Right cardiac atrium (tissue), 5 donors: ENCODE measurements around the gene IL33. TPM values are rescaled to one million over a fixed set of nuclear protein-coding genes. Genes with fewer than 3 reads are reported as not detected.

Experiments used
- ATAC-seq, 2 donors: fragments of 200-7000 bp; cut with Tn5 transposase; one replicate each; pipeline versions ENCODE4 v1.8.0 to v1.9.1; 2020; ENCODE audit warnings: moderate library complexity in 2 of 2, mild to moderate bottlenecking in 1 of 2
- DNase-seq, 3 donors: peaks; one replicate each; pipeline ENCODE4 v3.0.0-alpha.2; 2020
- H3K27ac ChIP-seq: one replicate; pipeline ENCODE4 v1.5.1; 2013; ENCODE audit warnings: mild to moderate bottlenecking, low read length, control low read depth, moderate library complexity
- H3K27me3 ChIP-seq: one replicate; pipeline ENCODE4 v1.6.1; 2013; ENCODE audit not compliant: control insufficient read depth, insufficient read depth
- H3K4me1 ChIP-seq: one replicate; pipeline ENCODE4 v1.6.1; 2013; ENCODE audit warnings: low read length; ENCODE audit not compliant: control insufficient read depth, insufficient read depth
- H3K4me3 ChIP-seq: one replicate; pipeline ENCODE4 v1.5.1; 2013; ENCODE audit warnings: low read length, control low read depth
- H3K9me3 ChIP-seq: one replicate; pipeline ENCODE4 v1.6.1; 2013; ENCODE audit warnings: low read length; ENCODE audit not compliant: control insufficient read depth
- WGBS: extraction: QIAGEN DNeasy Blood & Tissue Kit; methylation state at CpG from one replicate; pipeline ENCODE4 v1.1.7; 2013; 5-methylcytosine and 5-hydroxymethylcytosine counted together
- intact Hi-C, 4 donors: fragments of 100-400 bp; cut with DNase I; formaldehyde crosslinking; loops; one replicate each; pipeline versions ENCODE4 v1.11.0 to v1.14.0; 2022 to 2023
- polyA plus RNA-seq: library from polyadenylated mRNA; stranded (reverse); fragments of 200-250 nt; gene quantifications from one replicate; pipeline ENCODE4 v1.2.3, GENCODE V29; 2013
- total RNA-seq, 4 donors: library from RNA; stranded (reverse); fragmentation: NEBNext Ultra II Directional; extraction: Animal tissue kit (Norgen Biotek cat#: 25700); gene quantifications; one replicate each; pipeline ENCODE4 v1.2.1, GENCODE V29; 2021
- donor health status: healthy with polysubstance abuse.
- donor health status: DM: no; HTN: yes; CAD: no.
- donor health status: DM: no; HTN: no; CAD: no.
- donor health status: DM: no; HTN: yes; CAD: no; lungs with severe emphysema.
- donor health status: DM: yes; HTN: yes; CAD: no.

IL33 gene
- total and polyA plus RNA-seq, 5 donors, result 42.0 to 79.1 (median 50.9) TPM

- ATAC-seq, result peak in 1 of 2 donors; percentile 15
- H3K4me3 ChIP-seq, result peak overlapping the region; percentile 77
- H3K4me1 ChIP-seq, result peaks cover 2% of the 10 kb centered on the region
- H3K27ac ChIP-seq, result peak overlapping the region; percentile 58
- WGBS, result 25% methylated on average over 1 of the region's 1 CpG
- DNase-seq, result no peak
- intact Hi-C loops, result loop anchor here in 1 of 4 donors (10.0 kb wide), 1 partner anchor 58 kb away; no protein-coding TSS in a partner anchor
- no peaks in the 10 kb centered on the region for H3K27me3 ChIP-seq
- H3K9me3 ChIP-seq, result no peaks in the 10 kb centered on the region
Measured at GRCh38 chr9:6216951-6217350, 1.3 kb downstream of the IL33 start.

GRCh38 chr9:6218099-6218502, 2.5 kb downstream of the IL33 start:
- 24% methylated on average over 3 of the region's 3 CpGs for WGBS
- peak; percentile 53 for ATAC-seq
- Histone ChIP-seq H3K4me1 (peaks cover 2% of the 10 kb centered on the region), H3K27ac (peak overlapping the region; percentile 70), H3K9me3 (no peaks in the 10 kb centered on the region), H3K4me3 (peak overlapping the region; percentile 77), H3K27me3 (no peaks in the 10 kb centered on the region)
- DNase-seq, result no peak
- intact Hi-C loops, result loop anchor here in 1 of 4 donors (10.0 kb wide), 1 partner anchor 57 kb away; no protein-coding TSS in a partner anchor

- peak in 1 of 2 donors; percentile 73 for ATAC-seq
- H3K4me1 ChIP-seq, result peaks cover 2% of the 10 kb centered on the region
- intact Hi-C loops, result loop anchor here in 1 of 4 donors (10.0 kb wide), 1 partner anchor 56 kb away; no protein-coding TSS in a partner anchor
- no peaks in the 10 kb centered on the region for H3K9me3 ChIP-seq
- H3K27ac ChIP-seq, result peak overlapping the region; percentile 81
- no peak for DNase-seq
- H3K27me3 ChIP-seq, result no peaks in the 10 kb centered on the region
- H3K4me3 ChIP-seq, result peak overlapping the region; percentile 20
- 53% methylated on average over 4 of the region's 4 CpGs for WGBS
Measured at GRCh38 chr9:6219040-6219439, 3.4 kb downstream of the IL33 start.

- Histone ChIP-seq H3K27me3 (no peaks in the 10 kb centered on the region), H3K4me1 (peaks cover 2% of the 10 kb centered on the region), H3K27ac (no peak overlapping the region), H3K4me3 (peak overlapping the region; percentile 20), H3K9me3 (no peaks in the 10 kb centered on the region)
- WGBS, result 50% methylated on average over 2 of the region's 2 CpGs
- peak in 1 of 2 donors; percentile 30 for ATAC-seq
- intact Hi-C loops, result loop anchor here in 1 of 4 donors (10.0 kb wide), 1 partner anchor 55 kb away; no protein-coding TSS in a partner anchor
- no peak for DNase-seq
Measured at GRCh38 chr9:6219981-6220380, 4.4 kb downstream of the IL33 start.

GRCh38 chr9:6224393-6225154, 9.0 kb downstream of the IL33 start:
- intact Hi-C loops, result no loop called here
- Histone ChIP-seq H3K27ac (no peak overlapping the region), H3K4me3 (no peak overlapping the region), H3K4me1 (peaks cover 7% of the 10 kb centered on the region), H3K9me3 (no peaks in the 10 kb centered on the region), H3K27me3 (no peaks in the 10 kb centered on the region)
- ATAC-seq (peak in 1 of 2 donors; percentile 73), DNase-seq (no peak)
- WGBS, result 81% methylated on average over 1 of the region's 1 CpG

GRCh38 chr9:6226696-6227095, 11.1 kb downstream of the IL33 start:
- no peaks in the 10 kb centered on the region for H3K27me3 ChIP-seq
- H3K4me1 ChIP-seq, result peaks cover 7% of the 10 kb centered on the region
- DNase-seq, result no peak
- peak; percentile 35 to 69 for ATAC-seq
- 13% methylated on average over 1 of the region's 1 CpG for whole genome bisulfite sequencing
- no peak overlapping the region for H3K27ac ChIP-seq
- intact Hi-C loops, result no loop called here
- H3K9me3 ChIP-seq, result no peaks in the 10 kb centered on the region
- H3K4me3 ChIP-seq, result peak overlapping the region; percentile 10

GRCh38 chr9:6229186-6229585, 13.6 kb downstream of the IL33 start:
- no peak for DNase-seq

GRCh38 chr9:6229619-6230018, 14.0 kb downstream of the IL33 start:
- Histone ChIP-seq H3K27me3 (no peaks in the 10 kb centered on the region), H3K4me3 (no peak overlapping the region), H3K9me3 (no peaks in the 10 kb centered on the region), H3K4me1 (peaks cover 10% of the 10 kb centered on the region), H3K27ac (no peak overlapping the region)
- ATAC-seq (peak; percentile 28 to 74), DNase-seq (no peak)
- WGBS, result 26% methylated on average over 1 of the region's 1 CpG
- intact Hi-C loops, result no loop called here

More at GRCh38 chr9:6229186-6229585, 13.6 kb downstream of the IL33 start:
- intact Hi-C loops, result no loop called here
- H3K27ac ChIP-seq, result peak overlapping the region; percentile 62
- H3K9me3 ChIP-seq, result no peaks in the 10 kb centered on the region
- H3K4me3 ChIP-seq, result no peak overlapping the region
- H3K27me3 ChIP-seq, result no peaks in the 10 kb centered on the region
- no peak for ATAC-seq
- WGBS, result 59% methylated on average over 2 of the region's 2 CpGs
- peaks cover 8% of the 10 kb centered on the region for H3K4me1 ChIP-seq

GRCh38 chr9:6230037-6230780, 14.6 kb downstream of the IL33 start:
- H3K9me3 ChIP-seq, result no peaks in the 10 kb centered on the region
- peak in 1 of 3 donors; percentile 32 for DNase-seq
- no peaks in the 10 kb centered on the region for H3K27me3 ChIP-seq
- intact Hi-C loops, result no loop called here
- no peak overlapping the region for H3K4me3 ChIP-seq
- WGBS, result 59% methylated on average over 2 of the region's 2 CpGs
- peaks cover 10% of the 10 kb centered on the region for H3K4me1 ChIP-seq
- peak in 1 of 2 donors; percentile 62 for ATAC-seq
- H3K27ac ChIP-seq, result no peak overlapping the region

- intact Hi-C loops, result no loop called here
- H3K27ac ChIP-seq, result no peak overlapping the region
Measured at GRCh38 chr9:6232336-6232945, 16.8 kb downstream of the IL33 start.

GRCh38 chr9:6234014-6234413, 18.4 kb downstream of the IL33 start:
- DNase-seq, result no peak
- no peak overlapping the region for H3K27ac ChIP-seq
- WGBS, result 15% methylated on average over 1 of the region's 1 CpG

More at GRCh38 chr9:6232336-6232945, 16.8 kb downstream of the IL33 start:
- H3K4me3 ChIP-seq, result no peak overlapping the region
- peaks cover 8% of the 10 kb centered on the region for H3K4me1 ChIP-seq
- DNase-seq, result no peak
- no peak for ATAC-seq
- no peaks in the 10 kb centered on the region for H3K27me3 ChIP-seq
- H3K9me3 ChIP-seq, result no peaks in the 10 kb centered on the region

More at GRCh38 chr9:6234014-6234413, 18.4 kb downstream of the IL33 start:
- intact Hi-C loops, result no loop called here
- no peaks in the 10 kb centered on the region for H3K27me3 ChIP-seq
- H3K4me3 ChIP-seq, result no peak overlapping the region
- peaks cover 6% of the 10 kb centered on the region for H3K4me1 ChIP-seq
- ATAC-seq, result no peak
- H3K9me3 ChIP-seq, result no peaks in the 10 kb centered on the region
